NCI-H1417 (cell line): ENCODE measurements around the gene SLCO1B3.
A peak's percentile ranks its signal among the peaks of the same experiment; 100 is the strongest.
"Not testable (repeated sequence)": the region's sequence is repeated elsewhere in the genome, so short reads cannot be mapped to it uniquely, and the experiment has no call there.

Experiments used
- DNase-seq, 3 experiments: peaks; one replicate each; lab custom pipeline; 2025; lab: John Stamatoyannopoulos, UW

The SLCO1B3 gene

GRCh38 chr12:20810487-20810886 lies at the start of gene SLCO1B3:
Gene SLCO1B3, plus strand, starts transcription at chr12:20810705. Its CDS starts 5,034 bp downstream, at chr12:20815739.
- DNase-seq, result no peak

GRCh38 chr12:20777420-20777819 lies 33.1 kb upstream of the SLCO1B3 start:
- DNase-seq, result no peak

GRCh38 chr12:20778969-20779368 lies 31.5 kb upstream of the SLCO1B3 start:
- peak in 1 of 3 experiments; percentile 43 for DNase-seq

GRCh38 chr12:20779971-20780370 lies 30.5 kb upstream of the SLCO1B3 start:
- not testable (repeated sequence) for DNase-seq

- DNase-seq, result not testable (repeated sequence)
Measured at GRCh38 chr12:20783796-20784357, 26.6 kb upstream of the SLCO1B3 start.

- no peak for DNase-seq
Measured at GRCh38 chr12:20792971-20793370, 17.5 kb upstream of the SLCO1B3 start.

GRCh38 chr12:20798554-20798953 lies 12.0 kb upstream of the SLCO1B3 start:
- peak in 2 of 3 experiments; percentile 15 to 68 for DNase-seq

- DNase-seq, result no peak
Measured at GRCh38 chr12:20800160-20800559, 10.3 kb upstream of the SLCO1B3 start.

- no peak for DNase-seq
Measured at GRCh38 chr12:20801035-20801434, 9.5 kb upstream of the SLCO1B3 start.

GRCh38 chr12:20805921-20806320 lies 4.6 kb upstream of the SLCO1B3 start:
- no peak for DNase-seq

GRCh38 chr12:20807192-20808080 lies 3.1 kb upstream of the SLCO1B3 start:
- no peak for DNase-seq

- no peak for DNase-seq
Measured at GRCh38 chr12:20808521-20808920, 2.0 kb upstream of the SLCO1B3 start.

GRCh38 chr12:20815574-20815973 lies 5.1 kb downstream of the SLCO1B3 start:
- no peak for DNase-seq

GRCh38 chr12:20822415-20822814 lies 11.9 kb downstream of the SLCO1B3 start:
- no peak for DNase-seq

GRCh38 chr12:20822925-20823324 lies 12.4 kb downstream of the SLCO1B3 start:
- DNase-seq, result no peak

- no peak for DNase-seq
Measured at GRCh38 chr12:20829919-20830318, 19.4 kb downstream of the SLCO1B3 start.

- peak in 1 of 3 experiments; percentile 14 for DNase-seq
Measured at GRCh38 chr12:20830456-20830855, 20.0 kb downstream of the SLCO1B3 start.

- no peak for DNase-seq
Measured at GRCh38 chr12:20832911-20833310, 22.4 kb downstream of the SLCO1B3 start.

GRCh38 chr12:20852649-20853048 lies 42.1 kb downstream of the SLCO1B3 start:
- no peak for DNase-seq

GRCh38 chr12:20863056-20863455 lies 52.6 kb downstream of the SLCO1B3 start:
- no peak for DNase-seq

- peak; percentile 35 to 92 (median 84) for DNase-seq
Measured at GRCh38 chr12:20865873-20866272, 55.4 kb downstream of the SLCO1B3 start.

GRCh38 chr12:20868277-20868676 lies 57.8 kb downstream of the SLCO1B3 start:
- no peak for DNase-seq

GRCh38 chr12:20883288-20883687 lies 72.8 kb downstream of the SLCO1B3 start:
- no peak for DNase-seq
